Measurements from ENCODE around the gene GDI1. TPM values are rescaled to one million over a fixed set of nuclear protein-coding genes. Genes with fewer than 3 reads are reported as not detected.

The GDI1 gene
- total and polyA plus RNA-seq, 9 of the 15 experiments (the other 6 are each of a cell fraction or from before 2014, with no cell fraction given) = 0.97 to 82.6 (median 37.5) TPM

DNA sequence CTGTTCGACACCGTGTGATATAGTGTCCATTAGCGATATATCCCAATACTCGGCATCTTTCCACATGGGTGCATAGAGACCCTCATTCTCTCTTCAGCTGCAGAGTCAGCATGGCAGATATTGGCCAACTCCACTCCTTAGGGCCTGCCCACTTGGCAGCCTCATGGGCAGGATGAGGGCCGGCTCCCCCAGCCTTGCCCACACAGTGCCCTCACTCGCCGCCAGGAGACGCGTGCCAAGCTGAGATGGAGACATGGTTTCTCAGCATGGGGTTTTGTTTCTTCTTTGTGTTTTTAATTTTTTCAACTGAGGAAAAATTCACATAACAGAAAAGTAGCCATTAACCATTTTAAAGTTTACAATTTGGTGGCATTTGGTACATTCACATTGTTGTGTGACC is 15.9 kb downstream of the GDI1 start:
- Histone ChIP-seq H3K9me3 (replicated peaks; ENCODE audit: control insufficient read depth, insufficient read depth, low read depth, low read length) (no peaks in the 10 kb centered on the region), H3K27ac (ENCODE audit: extremely low read depth, low read depth, low read length) (no peak overlapping the region), H3K9me1 (ENCODE audit: control insufficient read depth, insufficient read depth, low read length) (no peaks in the 10 kb centered on the region), H3K9ac (ENCODE audit: insufficient read depth in 1 of 2, low read depth in 2 of 2, low read length in 2 of 2) (no peak overlapping the region), H3K4me2 (ENCODE audit: insufficient read depth, low read length) (no peak overlapping the region), H3K4me3 (no peak overlapping the region), H3K4me1 (replicated peaks in 1 of 2; ENCODE audit: control insufficient read depth in 2 of 2, insufficient read depth in 2 of 2, low read length in 2 of 2) (peaks cover 0 to 16% of the 10 kb centered on the region in 2 experiments; a peak in 2 of 5 replicates), H3K79me2 (ENCODE audit: control insufficient read depth, insufficient read depth, low read length) (no peaks in the 10 kb centered on the region), H3K36me3 (ENCODE audit: control insufficient read depth, insufficient read depth, low read length) (peaks cover 34% of the 10 kb centered on the region; the same call in 2 of the 3 replicates), H4K20me1 (replicated peaks; ENCODE audit: control insufficient read depth, insufficient read depth, low read length) (no peaks in the 10 kb centered on the region), H2AFZ (ENCODE audit: low read depth, low read length) (no peak overlapping the region), H3K27me3 (ENCODE audit: control insufficient read depth in 2 of 2, insufficient read depth in 2 of 2, low read length in 2 of 2) (no peaks in the 10 kb centered on the region)
- ATAC-seq (no peak), DNase-seq (ENCODE audit: extremely low read depth in 1 of 4, low spot score in 3 of 4) (no peak), FAIRE-seq (no peak)
- WGBS (ENCODE audit: insufficient coverage, low coverage, missing lambda C conversion rate) = 93% methylated on average over 6 of the region's 9 CpGs
- in situ Hi-C loops (cut with MboI) (no loop called here), intact Hi-C loops (cut with micrococcal nuclease) (no loop called here)
- no TSS peak for BruUV-seq (replicated peaks)
- CTCF ChIA-PET (ENCODE audit: low intra/inter-chr PET ratio) = interaction anchor here (0.6 kb wide), 1 partner anchor 437 kb away, joined by 3 read pairs; no protein-coding TSS in a partner anchor
- TF ChIP-seq PHB2 (IDR thresholded peaks at IDR 0.05; ENCODE audit: low read depth) (no peak), ZNF212 (CRISPR knock-in tag; IDR thresholded peaks at IDR 0.05) (no peak), NFATC3 (IDR thresholded peaks at IDR 0.05) (no peak), RB1 (IDR thresholded peaks at IDR 0.05; ENCODE audit: low read depth) (no peak), SMARCE1 (IDR thresholded peaks at IDR 0.05) (no peak), SRSF1 (IDR thresholded peaks at IDR 0.05; ENCODE audit: low read depth, low read length) (no peak), CBX5 (IDR thresholded peaks at IDR 0.05; ENCODE audit: borderline replicate concordance, low read depth) (no peak), SIX5 (IDR thresholded peaks at IDR 0.05; ENCODE audit: borderline replicate concordance in 1 of 2, insufficient read depth in 1 of 2, low read depth in 1 of 2, low read length in 2 of 2) (no peak), DMBX1 (CRISPR knock-in tag; IDR thresholded peaks at IDR 0.05; ENCODE audit: borderline replicate concordance) (no peak), RBM25 (IDR thresholded peaks at IDR 0.05; ENCODE audit: low read depth, low read length, severe bottlenecking) (no peak), KHSRP (IDR thresholded peaks at IDR 0.05) (no peak), TARDBP (IDR thresholded peaks at IDR 0.05) (no peak)
- POLR2A ChIA-PET = interaction anchor here (0.7 to 1.3 kb wide), 3 partner anchors 11 to 31 kb away, joined by 3 to 5 read pairs (median 4); partner anchors contain the start of gene LAGE3
